ENCODE measurements around the gene SUPT7L.

DNA sequence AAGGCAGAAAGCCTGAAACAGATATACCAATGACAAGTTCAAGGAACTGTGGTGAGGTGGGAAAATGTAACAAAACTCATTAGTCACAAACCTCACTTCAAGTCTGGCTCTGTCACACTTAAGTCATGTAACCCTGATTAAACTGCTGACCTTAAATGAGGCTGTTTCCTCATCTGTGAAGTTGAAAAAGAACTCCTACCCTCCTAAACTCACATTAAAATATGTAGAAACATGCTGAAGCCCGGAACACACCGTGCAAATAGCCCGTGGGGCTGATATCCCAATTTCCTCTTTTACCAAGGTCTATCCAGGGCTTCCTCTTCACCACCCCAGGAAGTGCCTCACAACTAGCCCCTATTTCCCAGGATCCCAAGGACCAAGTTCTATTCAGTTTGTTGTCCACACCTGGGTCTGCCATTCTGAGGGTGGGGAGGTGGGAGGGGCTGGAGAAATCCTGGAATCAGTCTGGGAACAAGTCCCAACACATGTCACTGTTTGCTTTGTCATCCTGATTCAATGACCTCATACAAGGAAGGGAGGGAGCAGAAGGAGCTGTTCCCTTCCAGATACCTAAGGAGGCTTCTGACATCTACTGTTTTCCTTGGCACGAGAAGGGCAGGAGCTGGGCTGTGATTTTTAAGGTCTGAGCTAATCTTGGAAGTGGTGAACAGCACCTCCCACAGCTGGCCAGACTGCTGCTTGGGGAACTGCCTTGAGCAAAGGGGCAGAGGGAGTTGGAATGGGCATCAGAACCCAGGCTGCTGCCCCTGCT lies 42.6 kb upstream of the SUPT7L start:
- TF ChIP-seq TAF1 (conservative IDR thresholded peaks at IDR 0.05) (no peak), CTCF (IDR thresholded peaks at IDR 0.05; ENCODE audit: low read depth, low read length, missing input control) (no peak), ZBTB33 (IDR thresholded peaks at IDR 0.05) (no peak), RAD21 (IDR thresholded peaks at IDR 0.05) (no peak), RXRA (IDR thresholded peaks at IDR 0.05) (no peak)
- TF ChIP-seq, protein P1, sequence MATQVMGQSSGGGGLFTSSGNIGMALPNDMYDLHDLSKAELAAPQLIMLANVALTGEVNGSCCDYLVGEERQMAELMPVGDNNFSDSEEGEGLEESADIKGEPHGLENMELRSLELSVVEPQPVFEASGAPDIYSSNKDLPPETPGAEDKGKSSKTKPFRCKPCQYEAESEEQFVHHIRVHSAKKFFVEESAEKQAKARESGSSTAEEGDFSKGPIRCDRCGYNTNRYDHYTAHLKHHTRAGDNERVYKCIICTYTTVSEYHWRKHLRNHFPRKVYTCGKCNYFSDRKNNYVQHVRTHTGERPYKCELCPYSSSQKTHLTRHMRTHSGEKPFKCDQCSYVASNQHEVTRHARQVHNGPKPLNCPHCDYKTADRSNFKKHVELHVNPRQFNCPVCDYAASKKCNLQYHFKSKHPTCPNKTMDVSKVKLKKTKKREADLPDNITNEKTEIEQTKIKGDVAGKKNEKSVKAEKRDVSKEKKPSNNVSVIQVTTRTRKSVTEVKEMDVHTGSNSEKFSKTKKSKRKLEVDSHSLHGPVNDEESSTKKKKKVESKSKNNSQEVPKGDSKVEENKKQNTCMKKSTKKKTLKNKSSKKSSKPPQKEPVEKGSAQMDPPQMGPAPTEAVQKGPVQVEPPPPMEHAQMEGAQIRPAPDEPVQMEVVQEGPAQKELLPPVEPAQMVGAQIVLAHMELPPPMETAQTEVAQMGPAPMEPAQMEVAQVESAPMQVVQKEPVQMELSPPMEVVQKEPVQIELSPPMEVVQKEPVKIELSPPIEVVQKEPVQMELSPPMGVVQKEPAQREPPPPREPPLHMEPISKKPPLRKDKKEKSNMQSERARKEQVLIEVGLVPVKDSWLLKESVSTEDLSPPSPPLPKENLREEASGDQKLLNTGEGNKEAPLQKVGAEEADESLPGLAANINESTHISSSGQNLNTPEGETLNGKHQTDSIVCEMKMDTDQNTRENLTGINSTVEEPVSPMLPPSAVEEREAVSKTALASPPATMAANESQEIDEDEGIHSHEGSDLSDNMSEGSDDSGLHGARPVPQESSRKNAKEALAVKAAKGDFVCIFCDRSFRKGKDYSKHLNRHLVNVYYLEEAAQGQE (IDR thresholded peaks at IDR 0.05), result no peak
- TF ChIP-seq, protein P2, sequence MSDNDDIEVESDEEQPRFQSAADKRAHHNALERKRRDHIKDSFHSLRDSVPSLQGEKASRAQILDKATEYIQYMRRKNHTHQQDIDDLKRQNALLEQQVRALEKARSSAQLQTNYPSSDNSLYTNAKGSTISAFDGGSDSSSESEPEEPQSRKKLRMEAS (IDR thresholded peaks at IDR 0.05), result no peak
